ENCODE data around the gene NEBL. TPM values are rescaled to one million over a fixed set of nuclear protein-coding genes. Genes with fewer than 3 reads are reported as not detected.
A peak's percentile ranks its signal among the peaks of the same experiment; 100 is the strongest.

The NEBL gene
- total RNA-seq, 1 donor, result under 0.01 TPM

- DNase-seq (ENCODE audit: low read depth), result no peak
- no peak for TF ChIP-seq CTCF (IDR thresholded peaks at IDR 0.05; ENCODE audit: insufficient read depth, low read depth, low read length)
- H3K4me3 ChIP-seq (ENCODE audit: low read depth, low read length), result no peak overlapping the region
Observed at GRCh38 chr10:20870834-20871233, 26.3 kb downstream of the NEBL start.

GRCh38 chr10:20863008-20863407 is 34.1 kb downstream of the NEBL start:
- no peak for TF ChIP-seq CTCF (IDR thresholded peaks at IDR 0.05; ENCODE audit: insufficient read depth, low read depth, low read length)
- no peak for DNase-seq (ENCODE audit: low read depth)
- no peak overlapping the region for H3K4me3 ChIP-seq (ENCODE audit: low read depth, low read length)

- peak; percentile 46 for DNase-seq (ENCODE audit: low read depth)
- no peak overlapping the region for H3K4me3 ChIP-seq (ENCODE audit: low read depth, low read length)
- peak; percentile 54 for TF ChIP-seq CTCF (IDR thresholded peaks at IDR 0.05; ENCODE audit: insufficient read depth, low read depth, low read length)
Observed at GRCh38 chr10:20858292-20859124, 38.6 kb downstream of the NEBL start.

GRCh38 chr10:20856484-20856883 is 40.6 kb downstream of the NEBL start:
- no peak overlapping the region for H3K4me3 ChIP-seq (ENCODE audit: low read depth, low read length)
- DNase-seq (ENCODE audit: low read depth), result no peak
- TF ChIP-seq CTCF (IDR thresholded peaks at IDR 0.05; ENCODE audit: insufficient read depth, low read depth, low read length), result no peak

- TF ChIP-seq CTCF (IDR thresholded peaks at IDR 0.05; ENCODE audit: insufficient read depth, low read depth, low read length), result peak; percentile 54
- no peak overlapping the region for H3K4me3 ChIP-seq (ENCODE audit: low read depth, low read length)
- peak; percentile 43 for DNase-seq (ENCODE audit: low read depth)
Observed at GRCh38 chr10:20855398-20856038, 41.6 kb downstream of the NEBL start.

- no peak for DNase-seq (ENCODE audit: low read depth)
- TF ChIP-seq CTCF (IDR thresholded peaks at IDR 0.05; ENCODE audit: insufficient read depth, low read depth, low read length), result no peak
- H3K4me3 ChIP-seq (ENCODE audit: low read depth, low read length), result no peak overlapping the region
Observed at GRCh38 chr10:20853276-20853675, 43.8 kb downstream of the NEBL start.

Data from fibroblast of villous mesenchyme (primary cell).